ENCODE data around the gene LHX8.

- TF ChIP-seq ZNF565 (CRISPR knock-in tag; conservative IDR thresholded peaks at IDR 0.05; ENCODE audit: low read depth) = no peak
- TF ChIP-seq ARNTL (CRISPR knock-in tag; IDR thresholded peaks at IDR 0.05; ENCODE audit: borderline replicate concordance, low read depth) = no peak
- no peak for TF ChIP-seq RARB (CRISPR knock-in tag; IDR thresholded peaks at IDR 0.05)
- TF ChIP-seq GLIS3 (CRISPR knock-in tag; IDR thresholded peaks at IDR 0.05) = no peak
Measured at GRCh38 chr1:75134647-75135572, 722 bp downstream of the LHX8 start.
